ENCODE data around the gene TAF15.

DNA sequence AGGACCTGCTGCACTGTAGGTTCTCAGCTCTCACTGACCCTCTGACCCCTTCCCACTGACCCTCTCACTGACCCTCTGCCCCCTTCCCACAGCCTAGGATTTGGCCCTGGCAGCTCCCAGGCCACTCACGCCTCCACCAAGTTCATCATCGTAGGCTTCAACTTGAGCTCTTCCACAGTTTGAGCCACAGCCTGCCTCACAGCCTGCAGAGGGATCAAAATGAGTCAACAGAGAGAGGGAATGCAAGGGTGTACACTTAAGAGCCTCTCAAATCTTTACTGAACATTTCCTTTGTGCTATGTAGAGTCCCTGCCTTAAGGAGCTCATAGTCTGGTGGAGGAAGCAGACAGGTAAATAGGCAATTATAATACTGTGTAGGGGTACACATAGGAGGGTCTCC, 47.3 kb downstream of the TAF15 start:
- TF ChIP-seq, protein P1, sequence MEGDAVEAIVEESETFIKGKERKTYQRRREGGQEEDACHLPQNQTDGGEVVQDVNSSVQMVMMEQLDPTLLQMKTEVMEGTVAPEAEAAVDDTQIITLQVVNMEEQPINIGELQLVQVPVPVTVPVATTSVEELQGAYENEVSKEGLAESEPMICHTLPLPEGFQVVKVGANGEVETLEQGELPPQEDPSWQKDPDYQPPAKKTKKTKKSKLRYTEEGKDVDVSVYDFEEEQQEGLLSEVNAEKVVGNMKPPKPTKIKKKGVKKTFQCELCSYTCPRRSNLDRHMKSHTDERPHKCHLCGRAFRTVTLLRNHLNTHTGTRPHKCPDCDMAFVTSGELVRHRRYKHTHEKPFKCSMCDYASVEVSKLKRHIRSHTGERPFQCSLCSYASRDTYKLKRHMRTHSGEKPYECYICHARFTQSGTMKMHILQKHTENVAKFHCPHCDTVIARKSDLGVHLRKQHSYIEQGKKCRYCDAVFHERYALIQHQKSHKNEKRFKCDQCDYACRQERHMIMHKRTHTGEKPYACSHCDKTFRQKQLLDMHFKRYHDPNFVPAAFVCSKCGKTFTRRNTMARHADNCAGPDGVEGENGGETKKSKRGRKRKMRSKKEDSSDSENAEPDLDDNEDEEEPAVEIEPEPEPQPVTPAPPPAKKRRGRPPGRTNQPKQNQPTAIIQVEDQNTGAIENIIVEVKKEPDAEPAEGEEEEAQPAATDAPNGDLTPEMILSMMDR (IDR thresholded peaks at IDR 0.05; ENCODE audit: low read length), result no peak
- TF ChIP-seq EZH2 (IDR thresholded peaks at IDR 0.05; ENCODE audit: borderline replicate concordance, low read length), result no peak

All from OCI-LY1 (cell line).